ENCODE data around the gene AMBRA1.

Gene AMBRA1

GRCh38 chr11:46554213-46555147 is 39.3 kb downstream of the AMBRA1 start:
- peak overlapping the region; percentile 11 for H3K9ac ChIP-seq (ENCODE audit: low read length)
- H3K23ac ChIP-seq (ENCODE audit: low read length) = no peak overlapping the region

GRCh38 chr11:46553814-46554212 is 40.0 kb downstream of the AMBRA1 start:
- H3K4me2 ChIP-seq (ENCODE audit: low read length) = no peak overlapping the region
- DNase-seq = peak; percentile 25
- H3K4ac ChIP-seq (ENCODE audit: low read depth, low read length) = no peak overlapping the region
- no peak overlapping the region for H3K18ac ChIP-seq (ENCODE audit: low read length)
- peaks cover 9% of the 10 kb centered on the region for H3K4me1 ChIP-seq (ENCODE audit: control insufficient read depth, low read depth, low read length)
- no peak overlapping the region for H2BK15ac ChIP-seq (replicated peaks; ENCODE audit: low read depth)
- H3K23ac ChIP-seq (ENCODE audit: low read length) = no peak overlapping the region
- no peaks in the 10 kb centered on the region for H3K27me3 ChIP-seq (ENCODE audit: insufficient read depth, low read length, poor library complexity)
- no peak overlapping the region for H2BK120ac ChIP-seq (ENCODE audit: low read depth, low read length)
- no peak overlapping the region for H3K4me3 ChIP-seq (ENCODE audit: low read length)
- peaks cover 8% of the 10 kb centered on the region for H3K79me1 ChIP-seq (ENCODE audit: low read length)
- WGBS (ENCODE audit: extremely low coverage, insufficient coverage, low lambda C conversion rate) = no CpG with 5 or more reads among the region's 1 CpG
- no peak overlapping the region for H3K56ac ChIP-seq (ENCODE audit: low read length)
- no peaks in the 10 kb centered on the region for H3K36me3 ChIP-seq (ENCODE audit: control insufficient read depth, insufficient read depth, low read length)
- no peak overlapping the region for H2AK5ac ChIP-seq (ENCODE audit: low read length)
- H4K8ac ChIP-seq (ENCODE audit: low read depth, low read length) = no peak overlapping the region
- no peak overlapping the region for H4K5ac ChIP-seq (ENCODE audit: low read length)
- no peak overlapping the region for H2BK5ac ChIP-seq (ENCODE audit: low read length)
- no peak overlapping the region for H3K9ac ChIP-seq (ENCODE audit: low read length)
- H3K79me2 ChIP-seq (ENCODE audit: control insufficient read depth, insufficient read depth, low read length) = peaks cover 11% of the 10 kb centered on the region
- H3K27ac ChIP-seq (ENCODE audit: low read depth, low read length) = peak overlapping the region; percentile 73

More at GRCh38 chr11:46554213-46555147, 39.3 kb downstream of the AMBRA1 start:
- Histone ChIP-seq H3K79me2 (ENCODE audit: control insufficient read depth, insufficient read depth, low read length) (peaks cover 13% of the 10 kb centered on the region), H3K27me3 (ENCODE audit: insufficient read depth, low read length, poor library complexity) (no peaks in the 10 kb centered on the region), H3K4me3 (ENCODE audit: low read length) (no peak overlapping the region), H2BK15ac (replicated peaks; ENCODE audit: low read depth) (no peak overlapping the region), H3K4me2 (ENCODE audit: low read length) (no peak overlapping the region), H3K79me1 (ENCODE audit: low read length) (peaks cover 9% of the 10 kb centered on the region), H2AK5ac (ENCODE audit: low read length) (peak overlapping the region; percentile 74), H3K18ac (ENCODE audit: low read length) (no peak overlapping the region), H3K4ac (ENCODE audit: low read depth, low read length) (no peak overlapping the region), H3K27ac (ENCODE audit: low read depth, low read length) (peak overlapping the region; percentile 85), H3K56ac (ENCODE audit: low read length) (peak overlapping the region; percentile 58), H4K8ac (ENCODE audit: low read depth, low read length) (no peak overlapping the region), H2BK120ac (ENCODE audit: low read depth, low read length) (no peak overlapping the region), H4K5ac (ENCODE audit: low read length) (peak overlapping the region; percentile 39), H3K4me1 (ENCODE audit: control insufficient read depth, low read depth, low read length) (peaks cover 11% of the 10 kb centered on the region), H2BK5ac (ENCODE audit: low read length) (peak overlapping the region; percentile 63), H3K36me3 (ENCODE audit: control insufficient read depth, insufficient read depth, low read length) (no peaks in the 10 kb centered on the region)
- no CpG with 5 or more reads among the region's 5 CpGs for WGBS (ENCODE audit: extremely low coverage, insufficient coverage, low lambda C conversion rate)
- DNase-seq = peak; percentile 87

GRCh38 chr11:46551261-46551660 is 42.6 kb downstream of the AMBRA1 start:
- Histone ChIP-seq H3K23ac (ENCODE audit: low read length) (no peak overlapping the region), H3K9ac (ENCODE audit: low read length) (no peak overlapping the region)
- no CpG with 5 or more reads among the region's 7 CpGs for WGBS (ENCODE audit: extremely low coverage, insufficient coverage, low lambda C conversion rate)

GRCh38 chr11:46547579-46547978 is 46.2 kb downstream of the AMBRA1 start:
- Histone ChIP-seq H4K5ac (ENCODE audit: low read length) (no peak overlapping the region), H2BK15ac (replicated peaks; ENCODE audit: low read depth) (no peak overlapping the region), H3K27me3 (ENCODE audit: insufficient read depth, low read length, poor library complexity) (no peaks in the 10 kb centered on the region), H3K27ac (ENCODE audit: low read depth, low read length) (no peak overlapping the region), H3K4me1 (ENCODE audit: control insufficient read depth, low read depth, low read length) (no peaks in the 10 kb centered on the region), H3K23ac (ENCODE audit: low read length) (no peak overlapping the region), H3K4ac (ENCODE audit: low read depth, low read length) (no peak overlapping the region), H3K18ac (ENCODE audit: low read length) (no peak overlapping the region), H2AK5ac (ENCODE audit: low read length) (no peak overlapping the region), H3K79me2 (ENCODE audit: control insufficient read depth, insufficient read depth, low read length) (peaks cover 4% of the 10 kb centered on the region), H3K4me2 (ENCODE audit: low read length) (no peak overlapping the region), H2BK120ac (ENCODE audit: low read depth, low read length) (no peak overlapping the region), H3K4me3 (ENCODE audit: low read length) (no peak overlapping the region), H3K36me3 (ENCODE audit: control insufficient read depth, insufficient read depth, low read length) (peaks cover 9% of the 10 kb centered on the region), H2BK5ac (ENCODE audit: low read length) (no peak overlapping the region), H3K79me1 (ENCODE audit: low read length) (peaks cover 2% of the 10 kb centered on the region), H4K8ac (ENCODE audit: low read depth, low read length) (no peak overlapping the region), H3K56ac (ENCODE audit: low read length) (no peak overlapping the region), H3K9ac (ENCODE audit: low read length) (no peak overlapping the region)
- no CpG with 5 or more reads among the region's 5 CpGs for WGBS (ENCODE audit: extremely low coverage, insufficient coverage, low lambda C conversion rate)
- no peak for DNase-seq

More at GRCh38 chr11:46551261-46551660, 42.6 kb downstream of the AMBRA1 start:
- H3K4me1 ChIP-seq (ENCODE audit: control insufficient read depth, low read depth, low read length) = peaks cover 7% of the 10 kb centered on the region
- no peaks in the 10 kb centered on the region for H3K27me3 ChIP-seq (ENCODE audit: insufficient read depth, low read length, poor library complexity)
- H2BK120ac ChIP-seq (ENCODE audit: low read depth, low read length) = no peak overlapping the region
- peaks cover 2% of the 10 kb centered on the region for H3K79me1 ChIP-seq (ENCODE audit: low read length)
- H4K5ac ChIP-seq (ENCODE audit: low read length) = no peak overlapping the region
- no peak overlapping the region for H2BK15ac ChIP-seq (replicated peaks; ENCODE audit: low read depth)
- no peak overlapping the region for H3K4me3 ChIP-seq (ENCODE audit: low read length)
- H3K36me3 ChIP-seq (ENCODE audit: control insufficient read depth, insufficient read depth, low read length) = peaks cover 3% of the 10 kb centered on the region
- H3K4ac ChIP-seq (ENCODE audit: low read depth, low read length) = no peak overlapping the region
- no peak overlapping the region for H3K18ac ChIP-seq (ENCODE audit: low read length)
- H3K79me2 ChIP-seq (ENCODE audit: control insufficient read depth, insufficient read depth, low read length) = peaks cover 4% of the 10 kb centered on the region
- DNase-seq = no peak
- no peak overlapping the region for H2BK5ac ChIP-seq (ENCODE audit: low read length)
- H4K8ac ChIP-seq (ENCODE audit: low read depth, low read length) = peak overlapping the region; percentile 13
- H3K4me2 ChIP-seq (ENCODE audit: low read length) = no peak overlapping the region
- H3K27ac ChIP-seq (ENCODE audit: low read depth, low read length) = no peak overlapping the region
- H3K56ac ChIP-seq (ENCODE audit: low read length) = no peak overlapping the region
- H2AK5ac ChIP-seq (ENCODE audit: low read length) = no peak overlapping the region

GRCh38 chr11:46543564-46543963 is 50.3 kb downstream of the AMBRA1 start:
- Histone ChIP-seq H3K4me3 (ENCODE audit: low read length) (no peak overlapping the region), H4K8ac (ENCODE audit: low read depth, low read length) (no peak overlapping the region), H3K79me2 (ENCODE audit: control insufficient read depth, insufficient read depth, low read length) (no peaks in the 10 kb centered on the region), H3K27ac (ENCODE audit: low read depth, low read length) (no peak overlapping the region), H2BK120ac (ENCODE audit: low read depth, low read length) (no peak overlapping the region), H3K18ac (ENCODE audit: low read length) (no peak overlapping the region), H3K4me1 (ENCODE audit: control insufficient read depth, low read depth, low read length) (no peaks in the 10 kb centered on the region), H3K79me1 (ENCODE audit: low read length) (no peaks in the 10 kb centered on the region), H3K4me2 (ENCODE audit: low read length) (no peak overlapping the region), H4K5ac (ENCODE audit: low read length) (no peak overlapping the region), H2BK15ac (replicated peaks; ENCODE audit: low read depth) (no peak overlapping the region), H3K9ac (ENCODE audit: low read length) (no peak overlapping the region), H2BK5ac (ENCODE audit: low read length) (no peak overlapping the region), H3K56ac (ENCODE audit: low read length) (no peak overlapping the region), H3K36me3 (ENCODE audit: control insufficient read depth, insufficient read depth, low read length) (peaks cover 16% of the 10 kb centered on the region), H3K27me3 (ENCODE audit: insufficient read depth, low read length, poor library complexity) (no peaks in the 10 kb centered on the region), H3K23ac (ENCODE audit: low read length) (no peak overlapping the region), H2AK5ac (ENCODE audit: low read length) (no peak overlapping the region), H3K4ac (ENCODE audit: low read depth, low read length) (no peak overlapping the region)
- no peak for DNase-seq
- no CpG with 5 or more reads among the region's 1 CpG for WGBS (ENCODE audit: extremely low coverage, insufficient coverage, low lambda C conversion rate)
